Fibroblast of mammary gland (primary cell): Measurements from ENCODE around the gene PITHD1.
"Not testable (repeated sequence)": the region's sequence is repeated elsewhere in the genome, so short reads cannot be mapped to it uniquely, and the experiment has no call there.

Experiments
- DNase-seq: peaks from one replicate; pipeline ENCODE4 v3.0.0-alpha.2; 2010; ENCODE audit warnings: low read depth
- H3K4me3 ChIP-seq: 2 replicates; pipeline ENCODE4 v1.5.1; 2011; ENCODE audit warnings: low read depth, mild to moderate bottlenecking, low read length, moderate library complexity; ENCODE audit not compliant: control insufficient read depth
- CTCF ChIP-seq: conservative IDR thresholded peaks from 2 replicates; pipeline ENCODE4 v1.5.1; 2011; ENCODE audit warnings: low read depth, low read length, inconsistent platforms; ENCODE audit not compliant: control insufficient read depth, insufficient read depth

PITHD1 gene

GRCh38 chr1:23793861-23794731 is 15.9 kb downstream of the PITHD1 start:
- H3K4me3 ChIP-seq = no peak overlapping the region
- DNase-seq = no peak
- TF ChIP-seq CTCF = no peak

GRCh38 chr1:23794732-23795182 is 16.5 kb downstream of the PITHD1 start:
- not testable (repeated sequence) for H3K4me3 ChIP-seq, DNase-seq

GRCh38 chr1:23795676-23796465 is 17.7 kb downstream of the PITHD1 start:
- no peak for TF ChIP-seq CTCF
- DNase-seq = no peak
- H3K4me3 ChIP-seq = no peak overlapping the region

GRCh38 chr1:23796466-23797271 is 18.5 kb downstream of the PITHD1 start:
- no peak overlapping the region for H3K4me3 ChIP-seq
- no peak for TF ChIP-seq CTCF
- no peak for DNase-seq

GRCh38 chr1:23797478-23798448 is 19.5 kb downstream of the PITHD1 start:
- no peak for DNase-seq
- no peak for TF ChIP-seq CTCF

GRCh38 chr1:23798662-23799142 is 20.5 kb downstream of the PITHD1 start:
- no peak for DNase-seq
- TF ChIP-seq CTCF = peak; percentile 11
- no peak overlapping the region for H3K4me3 ChIP-seq

More at GRCh38 chr1:23797478-23798448, 19.5 kb downstream of the PITHD1 start:
- H3K4me3 ChIP-seq = no peak overlapping the region
